RCC 7860 (cell line): ENCODE measurements around the gene SERPINE3.

Source experiments
- DNase-seq: peaks from one replicate; pipeline ENCODE4 v3.0.0-alpha.2; 2015; ENCODE audit warnings: low spot score
- FAIRE-seq: peaks from 2 replicates; lab custom pipeline; 2012; peaks lifted over from hg19 to GRCh38; lab: Jason Lieb, UNC

The SERPINE3 gene

GRCh38 chr13:51327961-51328360 is 11.5 kb upstream of the SERPINE3 start:
- no peak for DNase-seq
- no peak for FAIRE-seq

- no peak for FAIRE-seq
- no peak for DNase-seq
Measured at GRCh38 chr13:51328488-51328887, 11.0 kb upstream of the SERPINE3 start.

DNA sequence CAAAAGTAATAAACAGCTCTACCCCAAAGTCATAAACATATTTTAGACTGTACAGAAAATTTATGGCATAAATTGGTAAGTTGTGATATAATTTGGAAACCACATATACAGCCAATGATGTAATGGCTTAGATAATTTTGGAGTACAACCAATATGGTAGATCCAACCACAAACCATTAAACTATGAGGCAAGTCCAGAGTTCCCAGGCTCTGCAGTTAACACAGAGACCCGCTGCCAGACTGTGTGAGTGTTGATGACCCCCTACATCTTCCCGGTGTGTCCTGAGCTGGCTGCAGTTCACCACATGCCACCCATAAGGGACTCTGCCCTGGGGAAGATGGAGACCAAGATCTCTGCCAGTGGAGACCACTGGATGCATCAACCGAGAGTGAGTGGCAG is 9.9 kb upstream of the SERPINE3 start:
- no peak for FAIRE-seq
- no peak for DNase-seq

GRCh38 chr13:51330791-51331190 is 8.7 kb upstream of the SERPINE3 start:
- DNase-seq, result peak; percentile 54
- FAIRE-seq, result no peak

- DNase-seq (peak; percentile 3), FAIRE-seq (no peak)
Measured at GRCh38 chr13:51331354-51331861, 8.1 kb upstream of the SERPINE3 start.

DNA sequence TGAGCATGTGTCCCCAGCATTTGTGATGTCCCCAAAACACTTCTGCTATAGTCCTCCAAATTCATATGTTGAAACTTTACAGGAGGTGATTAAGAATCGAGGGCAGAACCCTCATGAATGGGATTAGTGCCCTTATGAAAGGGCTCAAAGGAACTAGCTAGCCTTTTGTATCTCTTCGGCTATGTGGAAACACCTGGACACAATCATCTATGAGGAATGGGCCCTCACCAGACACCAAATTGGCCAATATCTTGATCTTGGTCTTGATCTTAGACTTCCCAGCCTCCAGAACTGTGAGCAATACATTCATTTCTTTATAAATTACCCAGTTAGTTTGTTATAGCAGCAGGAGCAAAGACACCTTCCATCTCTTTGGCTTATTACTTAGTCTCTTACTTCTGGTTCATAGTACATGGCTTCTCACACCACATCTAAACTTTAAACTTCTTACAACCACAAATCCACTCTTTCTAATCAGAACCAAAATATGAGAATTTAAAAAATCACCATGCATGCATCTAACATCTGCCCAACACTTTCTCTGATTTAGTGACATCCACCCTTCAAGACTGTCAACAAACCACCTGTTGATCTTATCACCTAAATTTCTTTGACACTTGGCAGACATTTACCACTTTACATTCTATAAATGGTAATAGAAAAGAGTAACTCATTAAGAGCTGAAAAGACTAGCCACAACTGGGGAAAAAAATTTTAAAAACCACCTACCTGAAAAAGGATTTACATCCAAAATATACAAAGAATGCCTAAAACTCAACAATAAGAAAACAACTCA is 6.7 kb upstream of the SERPINE3 start:
- DNase-seq (no peak), FAIRE-seq (no peak)

GRCh38 chr13:51333421-51333820 is 6.1 kb upstream of the SERPINE3 start:
- no peak for FAIRE-seq
- DNase-seq, result no peak

DNA sequence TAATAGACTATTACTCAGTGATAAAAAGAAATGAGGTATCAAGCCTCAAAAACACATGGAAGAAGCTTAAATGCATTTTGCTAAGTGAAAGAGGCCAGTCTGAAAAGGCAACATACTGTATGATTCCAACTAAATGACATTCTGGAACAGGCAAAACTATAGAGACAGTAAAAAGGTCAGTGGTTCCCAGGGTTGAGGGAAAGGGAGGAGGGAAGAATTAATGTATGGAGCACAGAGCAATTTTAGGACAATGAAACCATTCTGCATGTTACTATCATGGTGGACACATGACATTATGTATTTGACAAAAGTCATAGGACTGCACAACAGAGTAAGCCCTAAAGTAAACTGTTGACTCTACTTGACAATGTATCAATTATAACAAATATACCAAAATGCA is 5.7 kb upstream of the SERPINE3 start:
- DNase-seq (no peak), FAIRE-seq (no peak)

- DNase-seq (no peak), FAIRE-seq (no peak)
Measured at GRCh38 chr13:51336746-51337145, 2.7 kb upstream of the SERPINE3 start.

DNA sequence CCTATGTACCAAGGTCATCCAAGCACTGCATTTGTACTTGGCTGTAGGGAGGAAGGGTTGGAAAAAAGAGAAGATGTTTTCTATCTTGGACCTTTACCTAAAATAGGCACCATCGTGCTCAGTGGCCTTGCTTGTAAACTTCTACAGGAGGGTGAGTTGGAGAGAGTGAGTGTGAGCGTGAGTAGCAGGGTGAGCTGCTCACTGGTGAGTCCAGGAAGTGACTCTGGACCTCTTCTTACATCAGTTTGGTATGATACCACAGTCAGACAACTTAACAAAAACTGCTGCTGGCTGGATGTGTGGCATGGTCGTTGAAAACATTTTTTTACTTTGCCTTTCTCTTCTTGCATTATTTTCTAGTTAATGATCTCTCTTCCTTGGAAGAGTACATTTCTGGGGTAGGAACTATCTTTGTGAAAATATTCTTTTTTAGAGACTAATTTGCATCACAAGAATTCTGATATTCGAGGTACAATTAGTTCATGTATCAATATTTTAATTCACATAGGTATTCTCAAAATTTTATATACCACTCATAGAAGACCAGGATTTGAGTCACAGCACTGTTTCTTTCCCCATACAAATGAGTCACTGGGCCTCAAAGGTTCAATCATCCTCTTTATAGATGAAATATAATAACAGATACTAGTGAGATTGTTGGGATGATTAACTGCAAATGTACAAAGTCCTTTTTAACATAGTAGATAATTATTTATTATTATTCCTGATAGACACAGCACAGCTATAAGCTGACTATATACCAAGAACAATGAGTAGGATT is 651 bp downstream of the SERPINE3 start:
- DNase-seq, result no peak
- no peak for FAIRE-seq

DNA sequence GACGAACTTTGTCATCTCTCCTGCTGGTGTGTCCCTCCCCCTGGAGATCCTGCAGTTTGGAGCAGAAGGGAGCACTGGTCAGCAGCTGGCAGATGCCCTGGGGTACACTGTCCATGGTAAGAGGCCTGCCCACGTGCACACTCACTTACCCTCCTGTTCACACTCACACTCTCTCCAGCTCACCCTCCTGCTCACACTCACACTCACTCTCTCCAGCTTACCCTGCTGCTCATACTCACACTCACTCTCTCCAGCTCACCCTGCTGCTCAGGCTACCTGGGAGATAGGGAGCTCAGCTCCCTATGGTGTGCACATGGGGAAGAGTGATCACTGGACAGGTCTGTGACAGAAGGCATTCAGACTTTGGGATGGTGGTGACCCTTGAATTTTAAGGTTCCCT is 1.7 kb downstream of the SERPINE3 start:
- no peak for DNase-seq
- FAIRE-seq, result no peak

- DNase-seq (no peak), FAIRE-seq (no peak)
Measured at GRCh38 chr13:51341791-51342190, 2.3 kb downstream of the SERPINE3 start.

GRCh38 chr13:51342706-51343105 is 3.2 kb downstream of the SERPINE3 start:
- no peak for DNase-seq
- no peak for FAIRE-seq

DNA sequence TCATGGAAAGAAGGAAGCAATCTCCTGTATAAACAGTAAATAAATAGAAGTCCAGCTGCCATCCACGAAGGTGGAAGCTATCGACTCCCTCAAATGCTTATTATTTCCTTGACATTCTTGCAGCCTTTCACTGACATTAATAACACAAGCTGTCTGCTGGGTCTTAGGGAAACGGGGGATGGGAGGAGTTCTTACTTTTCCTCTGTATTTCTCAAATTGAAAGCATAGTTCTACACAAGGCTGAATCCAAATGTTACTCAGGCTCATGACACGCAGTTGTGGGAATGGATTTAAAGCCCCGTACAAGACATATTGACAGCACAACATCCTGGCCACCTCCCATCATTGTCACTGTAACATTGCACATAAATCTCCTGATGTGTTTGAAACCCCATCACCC is 4.0 kb downstream of the SERPINE3 start:
- DNase-seq (no peak), FAIRE-seq (no peak)

GRCh38 chr13:51346397-51346796 is 6.9 kb downstream of the SERPINE3 start:
- DNase-seq, result no peak
- no peak for FAIRE-seq

DNA sequence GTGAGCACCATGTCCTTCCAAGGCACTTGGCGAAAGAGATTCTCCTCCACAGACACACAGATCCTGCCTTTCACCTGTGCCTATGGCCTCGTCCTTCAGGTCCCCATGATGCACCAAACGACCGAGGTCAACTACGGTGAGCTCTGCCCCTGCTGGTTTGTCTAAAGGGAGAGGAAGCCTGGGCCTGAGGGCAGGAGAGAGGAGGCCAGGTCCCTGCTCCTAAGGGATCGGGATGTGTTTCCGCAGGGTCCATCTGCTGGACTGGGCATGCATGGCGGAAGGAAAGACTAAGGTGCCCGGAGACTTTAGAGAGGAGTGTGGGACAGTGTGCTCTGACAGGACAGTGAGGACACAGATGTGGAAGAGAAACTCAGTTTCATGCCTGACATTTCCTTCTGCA is 7.6 kb downstream of the SERPINE3 start:
- FAIRE-seq (no peak), DNase-seq (no peak)

- DNase-seq, result no peak
- FAIRE-seq, result no peak
Measured at GRCh38 chr13:51348069-51348967, 8.8 kb downstream of the SERPINE3 start.

DNA sequence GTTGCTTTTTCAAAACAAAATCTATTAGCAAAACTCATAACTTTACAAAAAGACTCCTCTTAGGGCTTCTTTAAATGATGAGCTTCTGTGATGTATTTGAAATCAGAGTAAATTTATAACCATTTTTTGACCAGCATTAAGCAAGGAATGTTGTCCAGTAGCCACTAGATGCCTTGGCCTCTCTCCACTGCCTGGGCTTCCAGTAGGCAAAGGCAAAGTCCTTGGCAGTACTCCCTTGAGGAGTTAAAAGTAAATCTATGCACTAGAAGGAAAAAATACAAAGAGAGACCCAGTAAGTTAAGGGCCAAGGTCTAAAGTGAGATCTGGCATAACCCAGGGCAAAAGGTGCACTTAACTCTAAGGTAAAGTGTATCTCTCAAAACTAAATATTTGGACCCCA is 9.5 kb downstream of the SERPINE3 start:
- DNase-seq (no peak), FAIRE-seq (no peak)

DNA sequence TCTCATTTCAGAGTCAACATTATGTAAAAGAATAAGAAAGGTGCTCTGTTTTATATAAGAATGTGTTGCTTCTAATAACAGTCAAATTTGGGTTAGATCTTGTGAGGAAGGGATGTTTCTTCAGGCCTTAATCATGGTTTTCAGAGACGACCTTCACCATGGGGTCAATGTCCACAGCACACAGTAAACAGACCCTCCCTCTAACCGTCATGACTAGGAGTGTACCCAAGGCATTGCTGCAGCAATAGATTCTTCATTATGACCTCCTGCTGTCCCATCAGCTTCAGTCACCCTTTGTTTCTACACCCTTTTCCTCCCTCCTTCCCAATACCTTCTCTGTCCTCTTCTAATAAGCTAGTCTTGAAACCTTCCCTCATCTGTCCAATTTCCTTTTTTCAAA is 15.7 kb downstream of the SERPINE3 start:
- DNase-seq (no peak), FAIRE-seq (no peak)

DNA sequence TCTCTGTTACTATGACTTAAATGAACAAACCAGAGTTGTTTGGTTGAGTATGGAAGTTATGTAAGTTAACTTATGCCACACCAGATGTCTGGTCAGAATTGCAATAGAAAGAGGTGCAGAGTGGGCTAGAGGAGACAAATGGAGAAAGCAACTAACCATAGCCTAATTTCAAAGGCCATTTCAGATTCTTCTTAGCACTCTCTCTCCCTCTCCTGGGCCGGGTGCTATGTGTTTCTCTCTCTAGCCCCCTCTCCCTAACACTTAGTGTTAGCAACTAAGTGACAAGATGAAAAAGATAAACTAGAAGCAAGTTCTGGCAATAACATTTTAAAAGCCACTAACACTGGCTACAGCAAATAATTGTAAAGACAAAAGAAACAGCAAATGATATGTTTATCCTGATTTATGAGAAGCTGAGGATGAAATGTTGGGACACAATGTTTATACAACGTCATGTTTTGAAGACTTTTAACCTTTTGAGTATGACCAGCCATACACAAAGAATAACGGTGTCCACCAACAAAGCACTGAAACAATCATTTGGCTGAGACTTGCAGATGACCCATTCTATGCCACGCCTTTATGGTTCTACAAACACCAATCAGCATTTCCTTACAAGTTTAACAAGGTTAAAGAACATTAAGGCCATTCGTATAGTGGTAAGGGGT is 18.6 kb downstream of the SERPINE3 start:
- FAIRE-seq (no peak), DNase-seq (no peak)

- FAIRE-seq (no peak), DNase-seq (no peak)
Measured at GRCh38 chr13:51359352-51359751, 19.9 kb downstream of the SERPINE3 start.
